ENCODE results near the gene NEURL4.

DNA sequence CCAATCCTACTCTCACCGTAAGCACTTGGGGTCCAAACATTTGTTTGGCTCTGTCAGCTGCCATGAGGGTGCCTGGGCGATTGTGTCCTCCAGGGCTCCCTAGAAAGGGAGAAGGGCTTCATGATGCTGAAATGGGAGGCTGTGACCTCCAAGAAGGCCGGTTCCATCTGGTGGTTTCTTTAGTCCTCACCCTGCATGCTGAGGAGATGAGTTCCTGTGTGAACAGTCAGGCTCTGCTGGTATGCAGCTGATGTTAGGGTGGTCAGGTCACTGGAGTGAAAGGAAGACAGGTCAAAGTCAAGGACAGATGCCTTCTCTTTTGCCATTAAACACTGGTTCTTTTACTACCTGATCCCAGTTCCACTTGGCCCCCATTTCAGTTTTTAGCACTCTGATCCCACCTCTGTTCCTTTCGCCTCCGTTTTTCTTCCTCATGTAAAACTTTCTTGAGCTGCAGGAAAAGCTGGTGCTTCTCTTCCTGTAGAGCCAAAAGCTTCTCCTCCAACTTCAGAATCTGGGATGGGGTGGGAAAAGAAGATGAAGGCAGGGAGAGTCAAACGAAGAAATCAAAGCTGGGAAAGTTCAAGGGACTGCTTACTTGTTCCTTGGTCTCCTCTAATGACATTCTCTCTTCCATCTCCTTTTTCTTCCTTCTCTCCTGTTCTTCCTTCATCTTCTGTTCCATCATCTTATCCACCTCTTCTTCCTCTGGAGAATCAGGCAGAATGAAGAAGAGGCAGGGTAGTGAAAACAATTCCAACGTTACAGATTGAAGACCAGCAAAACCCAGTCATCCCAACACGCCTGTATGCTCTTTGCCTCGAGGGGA lies 15.0 kb downstream of the NEURL4 start:
- TF ChIP-seq, protein P1, sequence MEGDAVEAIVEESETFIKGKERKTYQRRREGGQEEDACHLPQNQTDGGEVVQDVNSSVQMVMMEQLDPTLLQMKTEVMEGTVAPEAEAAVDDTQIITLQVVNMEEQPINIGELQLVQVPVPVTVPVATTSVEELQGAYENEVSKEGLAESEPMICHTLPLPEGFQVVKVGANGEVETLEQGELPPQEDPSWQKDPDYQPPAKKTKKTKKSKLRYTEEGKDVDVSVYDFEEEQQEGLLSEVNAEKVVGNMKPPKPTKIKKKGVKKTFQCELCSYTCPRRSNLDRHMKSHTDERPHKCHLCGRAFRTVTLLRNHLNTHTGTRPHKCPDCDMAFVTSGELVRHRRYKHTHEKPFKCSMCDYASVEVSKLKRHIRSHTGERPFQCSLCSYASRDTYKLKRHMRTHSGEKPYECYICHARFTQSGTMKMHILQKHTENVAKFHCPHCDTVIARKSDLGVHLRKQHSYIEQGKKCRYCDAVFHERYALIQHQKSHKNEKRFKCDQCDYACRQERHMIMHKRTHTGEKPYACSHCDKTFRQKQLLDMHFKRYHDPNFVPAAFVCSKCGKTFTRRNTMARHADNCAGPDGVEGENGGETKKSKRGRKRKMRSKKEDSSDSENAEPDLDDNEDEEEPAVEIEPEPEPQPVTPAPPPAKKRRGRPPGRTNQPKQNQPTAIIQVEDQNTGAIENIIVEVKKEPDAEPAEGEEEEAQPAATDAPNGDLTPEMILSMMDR (conservative IDR thresholded peaks at IDR 0.05; ENCODE audit: low read depth, low read length), result no peak
- no peak for TF ChIP-seq EZH2 (IDR thresholded peaks at IDR 0.05; ENCODE audit: borderline replicate concordance, low read depth, low read length, poor library complexity, severe bottlenecking)

Data from A673 (cell line).